WTC11 (cell line): ENCODE results near the gene ZNF226. TPM values are rescaled to one million over a fixed set of nuclear protein-coding genes. Genes with fewer than 3 reads are reported as not detected.

Source experiments
- ATAC-seq: fragments of 200-7000 bp; cut with Tn5 transposase; 2 replicates; pipeline ENCODE4 v1.10.0; 2021; ENCODE audit warnings: mild to moderate bottlenecking, moderate library complexity
- CTCF ChIA-PET: fragments of 300-600 bp; sonication (Branson Sonifier 250); formaldehyde crosslinking; loops from one replicate; lab custom pipeline; 2021; ENCODE audit warnings: antibody characterized with exemption; lab: Charles Lee
- POLR2A ChIA-PET: fragments of 350-600 bp; sonication (Branson Sonifier 250); formaldehyde crosslinking; loops from one replicate; lab custom pipeline; 2021; ENCODE audit warnings: antibody characterized with exemption; lab: Charles Lee
- DNase-seq: peaks from one replicate; pipeline ENCODE4 v3.0.0; 2021; ENCODE audit warnings: low spot score
- H3K27ac Mint-ChIP-seq: 2 replicates; pipeline ENCODE4 v1.8.0; 2021; ENCODE audit warnings: mixed read lengths
- H3K27me3 Mint-ChIP-seq: 2 replicates; pipeline ENCODE4 v1.8.0; 2021; ENCODE audit warnings: low read depth, mild to moderate bottlenecking, moderate library complexity, mixed read lengths
- H3K36me3 Mint-ChIP-seq: 2 replicates; pipeline ENCODE4 v1.8.0; 2021; ENCODE audit warnings: mixed read lengths
- H3K4me1 Mint-ChIP-seq: 2 replicates; pipeline ENCODE4 v1.8.0; 2022; ENCODE audit warnings: mixed read lengths
- H3K4me3 Mint-ChIP-seq: 2 replicates; pipeline ENCODE4 v1.8.0; 2021; ENCODE audit warnings: mild to moderate bottlenecking, moderate library complexity, mixed read lengths
- H3K9me3 Mint-ChIP-seq: 2 replicates; pipeline ENCODE4 v1.8.0; 2021; ENCODE audit warnings: mixed read lengths
- ATF1 ChIP-seq: sonication (generic); formaldehyde crosslinking; IDR thresholded peaks from 2 replicates; pipeline ENCODE4 v1.8.1; 2023; ENCODE audit warnings: mild to moderate bottlenecking, moderate library complexity, missing genetic modification reagents
- CBFB ChIP-seq: sonication (generic); formaldehyde crosslinking; IDR thresholded peaks from 2 replicates; pipeline ENCODE4 v1.8.1; 2022; ENCODE audit warnings: mild to moderate bottlenecking, low read depth, missing genetic modification reagents
- CREB1 ChIP-seq: sonication (generic); formaldehyde crosslinking; IDR thresholded peaks from 2 replicates; pipeline ENCODE4 v1.8.0; 2023; ENCODE audit warnings: mild to moderate bottlenecking, missing genetic modification reagents
- EMX1 ChIP-seq: fragments of 250-450 bp; sonication (Bioruptor Pico); IDR thresholded peaks from 2 replicates; pipeline ENCODE4 v1.8.0; 2021; ENCODE audit warnings: mild to moderate bottlenecking
- FOXJ3 ChIP-seq: sonication (generic); formaldehyde crosslinking; IDR thresholded peaks from 2 replicates; pipeline ENCODE4 v1.9.0; 2021; ENCODE audit warnings: missing genetic modification reagents, mild to moderate bottlenecking, borderline replicate concordance
- FOXK1 ChIP-seq: sonication (generic); formaldehyde crosslinking; IDR thresholded peaks from 2 replicates; pipeline ENCODE4 v1.8.0; 2022; ENCODE audit warnings: mild to moderate bottlenecking, moderate library complexity, missing genetic modification reagents
- KAT7 ChIP-seq: sonication (generic); formaldehyde crosslinking; IDR thresholded peaks from 2 replicates; pipeline ENCODE4 v1.8.1; 2023; ENCODE audit warnings: missing genetic modification reagents, mild to moderate bottlenecking, borderline replicate concordance
- NFATC4 ChIP-seq: fragments of 250-450 bp; sonication (Bioruptor Pico); IDR thresholded peaks from 2 replicates; pipeline ENCODE4 v1.9.0; 2021; ENCODE audit warnings: mild to moderate bottlenecking
- NFYB ChIP-seq: sonication (generic); formaldehyde crosslinking; conservative IDR thresholded peaks from 2 replicates; pipeline ENCODE4 v1.8.0; 2022; ENCODE audit warnings: low read depth, missing genetic modification reagents
- PRRX2 ChIP-seq: fragments of 250-450 bp; sonication (Bioruptor Pico); IDR thresholded peaks from 2 replicates; pipeline ENCODE4 v1.8.0; 2021; ENCODE audit warnings: mild to moderate bottlenecking
- ZNF232 ChIP-seq: sonication (generic); formaldehyde crosslinking; IDR thresholded peaks from 2 replicates; pipeline ENCODE4 v1.8.0; 2022; ENCODE audit warnings: mild to moderate bottlenecking, missing genetic modification reagents
- ZNF416 ChIP-seq: fragments of 250-450 bp; sonication (Bioruptor Pico); IDR thresholded peaks from 2 replicates; pipeline ENCODE4 v1.9.0; 2021; ENCODE audit warnings: mild to moderate bottlenecking, inconsistent platforms
- ZNF671 ChIP-seq: fragments of 250-450 bp; sonication (Bioruptor Pico); IDR thresholded peaks from 2 replicates; pipeline ENCODE4 v1.8.0; 2021; ENCODE audit warnings: mild to moderate bottlenecking
- total RNA-seq: library from RNA; stranded (reverse); gene quantifications from 3 replicates; pipeline ENCODE4 v1.2.3, GENCODE V29; 2021
- TF ChIP-seq, protein P1 (sequence below): sonication (generic); formaldehyde crosslinking; IDR thresholded peaks from 2 replicates; pipeline ENCODE4 v1.8.0; 2023; ENCODE audit warnings: missing genetic modification reagents, mild to moderate bottlenecking, borderline replicate concordance
- TF ChIP-seq, protein P2 (sequence below): sonication (generic); formaldehyde crosslinking; IDR thresholded peaks from 2 replicates; pipeline ENCODE4 v1.8.0; 2022; ENCODE audit warnings: missing genetic modification reagents
- TF ChIP-seq, protein P3 (sequence below): sonication (generic); formaldehyde crosslinking; IDR thresholded peaks from 2 replicates; pipeline ENCODE4 v1.8.0; 2022; ENCODE audit warnings: mild to moderate bottlenecking, missing genetic modification reagents
- TF ChIP-seq, protein P4 (sequence below): sonication (generic); formaldehyde crosslinking; IDR thresholded peaks from 2 replicates; pipeline ENCODE4 v1.8.1; 2023; ENCODE audit warnings: mild to moderate bottlenecking, missing genetic modification reagents, moderate library complexity
- TF ChIP-seq, protein P5 (sequence below): fragments of 250-450 bp; sonication (Bioruptor Pico); IDR thresholded peaks from 2 replicates; pipeline ENCODE4 v1.9.0; 2021; ENCODE audit warnings: mild to moderate bottlenecking
- TF ChIP-seq, protein P6 (sequence below): sonication (generic); formaldehyde crosslinking; IDR thresholded peaks from 2 replicates; pipeline ENCODE4 v1.8.1; 2023; ENCODE audit warnings: mild to moderate bottlenecking, missing genetic modification reagents
- TF ChIP-seq, protein P7 (sequence below): sonication (generic); formaldehyde crosslinking; IDR thresholded peaks from 2 replicates; pipeline ENCODE4 v1.8.1; 2022; ENCODE audit warnings: low read depth, missing genetic modification reagents, borderline replicate concordance

The ZNF226 gene
- total RNA-seq, 1 experiment from 2014 or later, result 18.5 TPM

DNA sequence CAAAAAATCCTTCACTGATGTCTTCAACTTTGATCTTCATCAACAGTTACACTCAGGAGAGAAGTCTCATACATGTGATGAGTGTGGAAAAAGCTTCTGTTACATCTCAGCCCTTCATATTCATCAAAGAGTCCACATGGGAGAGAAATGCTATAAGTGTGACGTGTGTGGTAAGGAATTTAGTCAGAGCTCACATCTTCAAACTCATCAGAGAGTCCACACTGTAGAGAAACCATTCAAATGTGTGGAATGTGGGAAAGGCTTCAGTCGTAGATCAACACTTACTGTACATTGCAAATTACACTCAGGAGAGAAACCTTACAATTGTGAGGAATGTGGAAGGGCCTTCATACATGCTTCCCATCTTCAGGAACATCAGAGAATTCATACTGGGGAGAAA, 8.4 kb upstream of the ZNF226 start (continued):
- TF ChIP-seq, protein P1, sequence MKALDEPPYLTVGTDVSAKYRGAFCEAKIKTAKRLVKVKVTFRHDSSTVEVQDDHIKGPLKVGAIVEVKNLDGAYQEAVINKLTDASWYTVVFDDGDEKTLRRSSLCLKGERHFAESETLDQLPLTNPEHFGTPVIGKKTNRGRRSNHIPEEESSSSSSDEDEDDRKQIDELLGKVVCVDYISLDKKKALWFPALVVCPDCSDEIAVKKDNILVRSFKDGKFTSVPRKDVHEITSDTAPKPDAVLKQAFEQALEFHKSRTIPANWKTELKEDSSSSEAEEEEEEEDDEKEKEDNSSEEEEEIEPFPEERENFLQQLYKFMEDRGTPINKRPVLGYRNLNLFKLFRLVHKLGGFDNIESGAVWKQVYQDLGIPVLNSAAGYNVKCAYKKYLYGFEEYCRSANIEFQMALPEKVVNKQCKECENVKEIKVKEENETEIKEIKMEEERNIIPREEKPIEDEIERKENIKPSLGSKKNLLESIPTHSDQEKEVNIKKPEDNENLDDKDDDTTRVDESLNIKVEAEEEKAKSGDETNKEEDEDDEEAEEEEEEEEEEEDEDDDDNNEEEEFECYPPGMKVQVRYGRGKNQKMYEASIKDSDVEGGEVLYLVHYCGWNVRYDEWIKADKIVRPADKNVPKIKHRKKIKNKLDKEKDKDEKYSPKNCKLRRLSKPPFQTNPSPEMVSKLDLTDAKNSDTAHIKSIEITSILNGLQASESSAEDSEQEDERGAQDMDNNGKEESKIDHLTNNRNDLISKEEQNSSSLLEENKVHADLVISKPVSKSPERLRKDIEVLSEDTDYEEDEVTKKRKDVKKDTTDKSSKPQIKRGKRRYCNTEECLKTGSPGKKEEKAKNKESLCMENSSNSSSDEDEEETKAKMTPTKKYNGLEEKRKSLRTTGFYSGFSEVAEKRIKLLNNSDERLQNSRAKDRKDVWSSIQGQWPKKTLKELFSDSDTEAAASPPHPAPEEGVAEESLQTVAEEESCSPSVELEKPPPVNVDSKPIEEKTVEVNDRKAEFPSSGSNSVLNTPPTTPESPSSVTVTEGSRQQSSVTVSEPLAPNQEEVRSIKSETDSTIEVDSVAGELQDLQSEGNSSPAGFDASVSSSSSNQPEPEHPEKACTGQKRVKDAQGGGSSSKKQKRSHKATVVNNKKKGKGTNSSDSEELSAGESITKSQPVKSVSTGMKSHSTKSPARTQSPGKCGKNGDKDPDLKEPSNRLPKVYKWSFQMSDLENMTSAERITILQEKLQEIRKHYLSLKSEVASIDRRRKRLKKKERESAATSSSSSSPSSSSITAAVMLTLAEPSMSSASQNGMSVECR (CRISPR knock-in tag), result no peak
- TF ChIP-seq, protein P2, sequence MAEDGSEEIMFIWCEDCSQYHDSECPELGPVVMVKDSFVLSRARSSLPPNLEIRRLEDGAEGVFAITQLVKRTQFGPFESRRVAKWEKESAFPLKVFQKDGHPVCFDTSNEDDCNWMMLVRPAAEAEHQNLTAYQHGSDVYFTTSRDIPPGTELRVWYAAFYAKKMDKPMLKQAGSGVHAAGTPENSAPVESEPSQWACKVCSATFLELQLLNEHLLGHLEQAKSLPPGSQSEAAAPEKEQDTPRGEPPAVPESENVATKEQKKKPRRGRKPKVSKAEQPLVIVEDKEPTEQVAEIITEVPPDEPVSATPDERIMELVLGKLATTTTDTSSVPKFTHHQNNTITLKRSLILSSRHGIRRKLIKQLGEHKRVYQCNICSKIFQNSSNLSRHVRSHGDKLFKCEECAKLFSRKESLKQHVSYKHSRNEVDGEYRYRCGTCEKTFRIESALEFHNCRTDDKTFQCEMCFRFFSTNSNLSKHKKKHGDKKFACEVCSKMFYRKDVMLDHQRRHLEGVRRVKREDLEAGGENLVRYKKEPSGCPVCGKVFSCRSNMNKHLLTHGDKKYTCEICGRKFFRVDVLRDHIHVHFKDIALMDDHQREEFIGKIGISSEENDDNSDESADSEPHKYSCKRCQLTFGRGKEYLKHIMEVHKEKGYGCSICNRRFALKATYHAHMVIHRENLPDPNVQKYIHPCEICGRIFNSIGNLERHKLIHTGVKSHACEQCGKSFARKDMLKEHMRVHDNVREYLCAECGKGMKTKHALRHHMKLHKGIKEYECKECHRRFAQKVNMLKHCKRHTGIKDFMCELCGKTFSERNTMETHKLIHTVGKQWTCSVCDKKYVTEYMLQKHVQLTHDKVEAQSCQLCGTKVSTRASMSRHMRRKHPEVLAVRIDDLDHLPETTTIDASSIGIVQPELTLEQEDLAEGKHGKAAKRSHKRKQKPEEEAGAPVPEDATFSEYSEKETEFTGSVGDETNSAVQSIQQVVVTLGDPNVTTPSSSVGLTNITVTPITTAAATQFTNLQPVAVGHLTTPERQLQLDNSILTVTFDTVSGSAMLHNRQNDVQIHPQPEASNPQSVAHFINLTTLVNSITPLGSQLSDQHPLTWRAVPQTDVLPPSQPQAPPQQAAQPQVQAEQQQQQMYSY (CRISPR knock-in tag), result no peak
- TF ChIP-seq, protein P3, sequence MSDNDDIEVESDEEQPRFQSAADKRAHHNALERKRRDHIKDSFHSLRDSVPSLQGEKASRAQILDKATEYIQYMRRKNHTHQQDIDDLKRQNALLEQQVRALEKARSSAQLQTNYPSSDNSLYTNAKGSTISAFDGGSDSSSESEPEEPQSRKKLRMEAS (CRISPR knock-in tag), result no peak
- TF ChIP-seq ZNF416 (CRISPR knock-in tag) (no peak), NFATC4 (CRISPR knock-in tag) (no peak), NFYB (CRISPR knock-in tag) (no peak), PRRX2 (CRISPR knock-in tag) (no peak), ZNF671 (CRISPR knock-in tag) (no peak)

DNA sequence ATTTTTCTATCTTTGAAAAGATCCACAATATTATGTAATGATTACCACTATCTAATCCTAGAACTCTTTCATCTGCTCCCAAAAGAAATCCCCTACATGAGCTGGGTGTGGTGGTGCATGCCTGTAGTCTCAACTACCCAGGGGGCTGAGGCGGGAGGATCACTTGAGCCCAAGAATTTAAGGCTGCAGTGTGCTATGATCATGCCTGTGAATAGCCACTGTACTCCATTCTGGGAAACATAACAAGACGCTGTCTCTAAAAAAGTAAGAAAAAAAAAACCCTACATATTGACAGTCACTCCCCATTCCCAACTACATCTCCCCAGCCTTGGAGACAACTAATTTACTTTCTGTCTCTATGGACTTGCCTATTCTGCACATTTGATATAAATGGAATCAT, 1.1 kb upstream of the ZNF226 start:
- peaks cover 13% of the 10 kb centered on the region; the same call in 1 of the 2 replicates for H3K27me3 Mint-ChIP-seq
- peaks cover 10% of the 10 kb centered on the region for H3K9me3 Mint-ChIP-seq
- no peak overlapping the region for H3K27ac Mint-ChIP-seq
- no peak overlapping the region for H3K4me3 Mint-ChIP-seq
- ChIA-PET CTCF (interaction anchor here (0.8 kb wide), 1 partner anchor 23 kb away, joined by 4 read pairs; no protein-coding TSS in a partner anchor), POLR2A (interaction anchor here (1.3 kb wide), 1 partner anchor 50 kb away, joined by 8 read pairs; the partner anchor contains the start of gene ZNF225)
- ATAC-seq (no peak), DNase-seq (no peak)
- TF ChIP-seq CREB1 (CRISPR knock-in tag) (no peak), CBFB (no peak), EMX1 (no peak), ZNF232 (CRISPR knock-in tag) (no peak), KAT7 (CRISPR knock-in tag) (no peak), ATF1 (CRISPR knock-in tag) (no peak), FOXK1 (CRISPR knock-in tag) (no peak), FOXJ3 (CRISPR knock-in tag) (no peak)
- TF ChIP-seq, protein P4, sequence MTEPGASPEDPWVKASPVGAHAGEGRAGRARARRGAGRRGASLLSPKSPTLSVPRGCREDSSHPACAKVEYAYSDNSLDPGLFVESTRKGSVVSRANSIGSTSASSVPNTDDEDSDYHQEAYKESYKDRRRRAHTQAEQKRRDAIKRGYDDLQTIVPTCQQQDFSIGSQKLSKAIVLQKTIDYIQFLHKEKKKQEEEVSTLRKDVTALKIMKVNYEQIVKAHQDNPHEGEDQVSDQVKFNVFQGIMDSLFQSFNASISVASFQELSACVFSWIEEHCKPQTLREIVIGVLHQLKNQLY (CRISPR knock-in tag), result no peak
- TF ChIP-seq, protein P5, sequence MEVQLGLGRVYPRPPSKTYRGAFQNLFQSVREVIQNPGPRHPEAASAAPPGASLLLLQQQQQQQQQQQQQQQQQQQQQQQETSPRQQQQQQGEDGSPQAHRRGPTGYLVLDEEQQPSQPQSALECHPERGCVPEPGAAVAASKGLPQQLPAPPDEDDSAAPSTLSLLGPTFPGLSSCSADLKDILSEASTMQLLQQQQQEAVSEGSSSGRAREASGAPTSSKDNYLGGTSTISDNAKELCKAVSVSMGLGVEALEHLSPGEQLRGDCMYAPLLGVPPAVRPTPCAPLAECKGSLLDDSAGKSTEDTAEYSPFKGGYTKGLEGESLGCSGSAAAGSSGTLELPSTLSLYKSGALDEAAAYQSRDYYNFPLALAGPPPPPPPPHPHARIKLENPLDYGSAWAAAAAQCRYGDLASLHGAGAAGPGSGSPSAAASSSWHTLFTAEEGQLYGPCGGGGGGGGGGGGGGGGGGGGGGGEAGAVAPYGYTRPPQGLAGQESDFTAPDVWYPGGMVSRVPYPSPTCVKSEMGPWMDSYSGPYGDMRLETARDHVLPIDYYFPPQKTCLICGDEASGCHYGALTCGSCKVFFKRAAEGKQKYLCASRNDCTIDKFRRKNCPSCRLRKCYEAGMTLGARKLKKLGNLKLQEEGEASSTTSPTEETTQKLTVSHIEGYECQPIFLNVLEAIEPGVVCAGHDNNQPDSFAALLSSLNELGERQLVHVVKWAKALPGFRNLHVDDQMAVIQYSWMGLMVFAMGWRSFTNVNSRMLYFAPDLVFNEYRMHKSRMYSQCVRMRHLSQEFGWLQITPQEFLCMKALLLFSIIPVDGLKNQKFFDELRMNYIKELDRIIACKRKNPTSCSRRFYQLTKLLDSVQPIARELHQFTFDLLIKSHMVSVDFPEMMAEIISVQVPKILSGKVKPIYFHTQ (CRISPR knock-in tag), result no peak
- TF ChIP-seq, protein P6, sequence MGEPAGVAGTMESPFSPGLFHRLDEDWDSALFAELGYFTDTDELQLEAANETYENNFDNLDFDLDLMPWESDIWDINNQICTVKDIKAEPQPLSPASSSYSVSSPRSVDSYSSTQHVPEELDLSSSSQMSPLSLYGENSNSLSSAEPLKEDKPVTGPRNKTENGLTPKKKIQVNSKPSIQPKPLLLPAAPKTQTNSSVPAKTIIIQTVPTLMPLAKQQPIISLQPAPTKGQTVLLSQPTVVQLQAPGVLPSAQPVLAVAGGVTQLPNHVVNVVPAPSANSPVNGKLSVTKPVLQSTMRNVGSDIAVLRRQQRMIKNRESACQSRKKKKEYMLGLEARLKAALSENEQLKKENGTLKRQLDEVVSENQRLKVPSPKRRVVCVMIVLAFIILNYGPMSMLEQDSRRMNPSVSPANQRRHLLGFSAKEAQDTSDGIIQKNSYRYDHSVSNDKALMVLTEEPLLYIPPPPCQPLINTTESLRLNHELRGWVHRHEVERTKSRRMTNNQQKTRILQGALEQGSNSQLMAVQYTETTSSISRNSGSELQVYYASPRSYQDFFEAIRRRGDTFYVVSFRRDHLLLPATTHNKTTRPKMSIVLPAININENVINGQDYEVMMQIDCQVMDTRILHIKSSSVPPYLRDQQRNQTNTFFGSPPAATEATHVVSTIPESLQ (CRISPR knock-in tag), result no peak
- TF ChIP-seq, protein P7, sequence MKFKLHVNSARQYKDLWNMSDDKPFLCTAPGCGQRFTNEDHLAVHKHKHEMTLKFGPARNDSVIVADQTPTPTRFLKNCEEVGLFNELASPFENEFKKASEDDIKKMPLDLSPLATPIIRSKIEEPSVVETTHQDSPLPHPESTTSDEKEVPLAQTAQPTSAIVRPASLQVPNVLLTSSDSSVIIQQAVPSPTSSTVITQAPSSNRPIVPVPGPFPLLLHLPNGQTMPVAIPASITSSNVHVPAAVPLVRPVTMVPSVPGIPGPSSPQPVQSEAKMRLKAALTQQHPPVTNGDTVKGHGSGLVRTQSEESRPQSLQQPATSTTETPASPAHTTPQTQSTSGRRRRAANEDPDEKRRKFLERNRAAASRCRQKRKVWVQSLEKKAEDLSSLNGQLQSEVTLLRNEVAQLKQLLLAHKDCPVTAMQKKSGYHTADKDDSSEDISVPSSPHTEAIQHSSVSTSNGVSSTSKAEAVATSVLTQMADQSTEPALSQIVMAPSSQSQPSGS (CRISPR knock-in tag), result no peak
- H3K4me1 Mint-ChIP-seq, result peaks cover 7% of the 10 kb centered on the region
- peaks cover 23% of the 10 kb centered on the region for H3K36me3 Mint-ChIP-seq
